Endothelial cell of hepatic sinusoid (primary cell): ENCODE measurements around the gene ITPKC.

Source experiments
- in situ Hi-C: cut with HindIII; loops from 2 replicates; pipeline ENCODE4 v1.10.0; 2017; ENCODE audit warnings: low sequenced_read_pairs

Gene ITPKC

DNA sequence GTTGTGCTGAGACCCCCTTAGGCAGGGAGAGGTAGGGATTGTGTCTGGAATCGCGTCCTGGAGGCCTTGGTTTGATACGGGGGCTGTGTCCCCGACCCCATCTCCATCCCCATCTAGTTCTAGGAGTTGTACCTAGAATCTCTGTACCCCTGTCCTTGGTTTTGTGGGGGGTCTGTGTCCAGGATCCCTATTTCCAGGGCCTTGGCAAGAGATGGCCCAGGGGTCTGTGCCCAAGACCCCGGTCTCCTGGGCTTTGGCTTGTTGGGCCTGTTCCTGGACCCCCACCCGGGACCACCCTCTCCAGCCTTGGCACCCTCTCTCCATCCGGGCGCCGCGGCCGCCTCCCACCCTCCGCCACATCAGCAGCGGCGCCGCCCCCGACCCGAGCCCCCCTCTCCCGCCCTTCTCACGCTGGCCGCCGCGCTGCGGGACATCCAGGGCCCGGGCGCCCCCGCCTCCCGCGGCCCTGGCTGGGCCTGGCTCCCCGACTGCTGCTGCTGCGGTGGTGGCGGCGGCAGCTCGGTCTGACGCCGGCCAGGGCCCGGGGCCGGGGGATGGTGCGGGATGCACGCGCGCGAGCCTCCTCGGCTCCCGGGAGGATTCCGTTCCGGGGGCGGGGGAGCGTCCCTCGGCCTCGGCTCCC, 26.7 kb upstream of the ITPKC start, which contains the start of gene NUMBL:
NUMBL (minus strand) TSS at position 602 of the 643 bp plus-strand sequence; CDS start at position 434, 168 bp downstream.
- in situ Hi-C loops = no loop called here

DNA sequence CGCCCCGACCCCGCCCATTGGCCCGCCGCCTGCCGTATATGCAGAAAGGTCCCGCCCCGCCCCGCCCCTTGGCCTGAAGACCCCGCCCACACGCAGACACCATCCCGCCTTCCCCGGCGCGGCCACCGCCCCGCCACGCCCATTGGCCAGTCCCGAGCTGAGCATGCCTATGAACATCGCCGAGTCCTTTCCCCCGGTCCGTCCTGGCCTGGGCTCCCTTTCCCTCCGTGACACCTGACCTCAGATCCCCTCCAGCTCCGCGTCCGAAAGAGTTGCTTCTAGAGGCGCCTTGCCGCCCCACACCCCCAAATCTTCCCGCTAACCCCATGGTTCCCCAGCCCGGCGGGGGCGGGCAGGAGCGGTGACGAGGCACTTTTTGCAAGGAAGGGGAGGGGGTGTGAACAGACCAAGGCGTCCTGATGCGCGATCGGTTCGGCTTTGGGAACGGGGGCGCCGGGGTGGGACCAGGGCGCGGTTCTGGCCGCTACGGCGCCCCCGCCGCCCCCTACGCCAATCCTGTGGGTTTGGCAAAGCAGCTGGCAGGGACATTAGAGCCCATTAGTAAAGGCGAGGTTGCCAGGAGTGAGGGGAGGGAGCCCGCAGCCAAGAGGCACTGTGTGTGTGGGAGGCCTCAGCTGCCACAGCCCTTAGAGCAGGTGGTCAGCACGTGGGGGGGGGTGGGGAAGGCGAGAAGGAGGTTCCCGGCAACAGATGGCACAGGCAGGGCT, 26.1 kb upstream of the ITPKC start:
- in situ Hi-C loops = no loop called here

DNA sequence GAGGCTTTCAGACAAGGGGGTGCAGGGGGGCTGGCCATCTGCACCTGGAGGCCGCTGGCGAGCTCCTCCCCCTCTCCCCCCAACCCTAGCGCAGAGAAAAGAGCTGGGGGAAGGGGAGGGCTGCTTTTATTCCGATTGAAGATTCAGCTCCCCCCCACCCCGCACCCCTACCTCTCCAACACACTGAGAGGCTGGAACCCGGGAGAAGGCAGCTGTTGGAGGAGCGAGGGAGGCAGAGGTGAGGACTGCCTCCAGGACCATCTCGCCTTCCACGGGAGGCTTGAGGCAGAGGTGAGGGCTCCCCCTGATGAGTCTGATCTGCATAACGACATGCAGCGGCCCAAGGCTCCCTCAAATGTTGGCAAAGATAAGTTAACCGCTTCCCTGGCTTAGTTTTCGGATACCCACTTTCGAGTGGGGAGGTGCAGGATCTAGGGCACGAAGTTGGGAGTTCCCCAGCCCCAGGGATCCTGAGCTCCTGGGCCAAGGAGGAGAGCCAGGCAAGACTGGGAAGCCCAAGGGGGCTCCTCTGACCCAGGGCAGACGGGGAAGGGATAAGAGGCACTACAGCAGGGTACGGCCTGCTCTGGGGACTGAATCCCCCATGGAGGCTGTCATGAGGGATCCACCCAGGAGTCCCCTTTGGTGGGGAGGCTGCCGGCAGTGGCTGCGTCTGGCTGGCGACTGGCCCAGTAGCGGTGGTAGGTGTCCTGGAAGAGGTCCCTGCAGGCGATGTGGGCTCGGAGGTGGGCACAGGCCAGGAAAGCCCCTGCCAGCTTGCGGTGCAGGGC, 25.3 kb upstream of the ITPKC start:
- in situ Hi-C loops = no loop called here

DNA sequence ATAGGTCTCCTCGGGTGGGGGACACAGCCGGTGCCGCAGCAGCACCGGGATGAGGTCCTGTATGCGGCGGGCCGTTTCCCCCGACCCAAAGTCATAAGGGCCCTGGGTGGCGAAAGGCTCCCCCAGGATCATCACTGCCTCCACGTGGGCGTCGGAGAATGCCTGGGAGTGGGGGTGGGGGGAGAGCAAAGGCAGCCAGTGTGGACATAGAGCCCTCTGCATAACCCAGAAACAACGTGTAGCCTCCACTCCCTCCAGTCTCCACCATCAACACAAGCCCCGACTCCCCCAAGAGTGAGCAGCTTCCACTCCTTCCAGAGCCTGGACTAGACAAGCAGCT, 24.7 kb upstream of the ITPKC start:
- in situ Hi-C loops = no loop called here

DNA sequence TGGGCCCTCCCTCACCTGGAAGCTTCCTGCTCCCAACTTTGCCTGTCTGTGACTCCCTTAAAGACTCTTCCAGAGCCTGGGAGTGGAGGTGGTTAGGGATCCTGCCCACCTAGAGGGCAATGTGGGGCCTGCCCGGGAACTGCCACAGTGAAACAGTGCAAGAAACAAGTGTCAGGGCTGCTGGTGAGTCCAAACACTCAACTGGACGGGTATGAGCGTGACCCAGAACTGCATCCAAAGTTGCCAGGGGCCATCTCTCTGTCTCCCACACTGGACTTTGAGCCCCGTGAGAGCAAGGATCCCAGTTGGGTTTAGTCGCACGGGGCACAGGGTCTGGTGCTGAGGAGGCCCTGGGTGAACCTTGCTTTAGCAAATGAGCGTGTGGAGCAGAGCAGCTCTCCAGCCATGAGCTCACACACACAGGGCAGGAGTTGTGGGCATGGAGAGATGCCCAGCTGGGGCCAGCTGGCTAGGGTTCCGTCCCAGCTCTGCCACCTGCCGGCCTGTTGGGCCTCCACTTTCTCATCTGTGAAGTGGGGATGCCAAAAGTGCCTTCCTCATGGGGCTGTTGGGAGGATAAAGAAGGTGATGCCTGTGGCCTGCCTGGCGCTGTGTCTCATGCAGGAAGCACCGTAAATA, 23.6 kb upstream of the ITPKC start:
- in situ Hi-C loops = no loop called here

DNA sequence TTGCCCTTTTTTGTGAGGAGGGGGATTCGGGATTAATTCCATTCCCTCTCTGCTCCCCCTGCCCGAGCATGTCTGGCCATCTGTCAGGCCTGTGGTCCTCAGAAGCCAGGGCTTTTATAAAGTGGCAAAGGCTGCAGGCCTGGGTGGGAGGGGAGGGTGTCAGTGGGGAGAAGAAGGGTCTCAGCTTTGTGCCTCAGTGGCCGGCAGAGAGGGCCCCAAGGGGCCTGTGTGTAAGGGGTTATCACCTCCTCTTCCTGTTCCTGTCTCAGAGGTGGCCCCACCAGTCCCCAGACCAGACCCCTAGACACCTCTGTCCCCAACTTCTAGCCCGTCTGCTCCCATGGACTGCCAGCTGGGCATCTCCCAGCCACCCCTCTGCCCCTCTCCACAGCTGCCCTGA, 23.0 kb upstream of the ITPKC start:
- in situ Hi-C loops = no loop called here

DNA sequence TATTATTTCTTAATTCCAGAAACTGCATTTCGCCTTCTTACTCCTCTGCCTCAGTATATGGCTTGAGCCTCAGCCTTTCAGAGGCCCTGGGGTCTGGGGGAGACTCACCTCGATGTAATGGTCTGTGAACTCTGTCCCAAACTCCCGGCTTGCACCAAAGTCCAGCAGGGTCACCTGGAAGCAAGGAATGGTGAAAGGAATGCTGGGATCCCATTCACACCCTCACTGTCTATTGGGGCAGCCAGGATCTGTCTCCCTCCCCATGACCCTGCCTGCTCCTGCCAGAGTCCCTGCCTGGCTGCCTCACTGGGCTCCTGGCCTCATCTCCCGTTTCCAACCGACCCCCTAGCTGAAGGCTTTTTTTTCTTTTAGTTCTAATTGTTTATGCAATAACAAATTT, 21.0 kb upstream of the ITPKC start:
- in situ Hi-C loops = no loop called here

DNA sequence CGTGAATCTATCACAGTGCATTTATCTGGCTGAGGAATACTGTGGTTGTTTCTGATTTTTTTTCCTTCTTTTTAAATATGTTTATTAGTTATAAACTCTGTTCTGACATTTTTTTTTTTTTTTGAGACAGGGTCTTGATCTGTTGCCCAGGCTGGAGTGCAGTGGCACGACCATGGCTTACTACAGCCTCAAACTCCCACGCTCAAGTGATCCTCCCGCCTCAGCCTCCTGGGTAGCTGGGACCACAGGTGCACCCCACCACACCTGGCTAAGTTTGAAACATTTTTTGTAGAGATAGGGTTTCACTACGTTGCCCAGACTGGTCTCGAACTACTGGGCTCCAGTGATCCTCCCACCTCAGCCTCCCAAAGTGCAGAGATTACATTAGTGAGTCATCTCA, 19.9 kb upstream of the ITPKC start:
- in situ Hi-C loops = no loop called here

DNA sequence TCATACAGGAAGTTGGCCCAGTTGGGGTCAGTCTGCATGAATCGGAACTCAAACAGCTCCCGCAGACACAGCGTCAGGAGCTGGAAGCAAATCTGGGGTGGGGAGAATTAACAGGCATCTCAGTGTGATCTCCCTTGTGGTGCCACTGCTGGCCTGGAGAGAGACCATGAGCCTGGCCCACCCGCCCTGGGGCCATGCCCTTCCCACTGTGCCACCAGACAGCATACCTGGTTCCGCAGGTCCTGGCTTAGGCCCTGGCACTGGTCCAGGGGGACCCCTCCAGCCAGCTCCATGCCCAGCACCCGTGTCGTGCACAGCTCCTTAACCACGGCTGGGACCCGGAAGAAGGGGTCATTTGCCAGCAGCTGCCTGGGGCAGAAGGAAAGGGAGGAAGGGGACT, 16.8 kb upstream of the ITPKC start:
- in situ Hi-C loops = no loop called here

DNA sequence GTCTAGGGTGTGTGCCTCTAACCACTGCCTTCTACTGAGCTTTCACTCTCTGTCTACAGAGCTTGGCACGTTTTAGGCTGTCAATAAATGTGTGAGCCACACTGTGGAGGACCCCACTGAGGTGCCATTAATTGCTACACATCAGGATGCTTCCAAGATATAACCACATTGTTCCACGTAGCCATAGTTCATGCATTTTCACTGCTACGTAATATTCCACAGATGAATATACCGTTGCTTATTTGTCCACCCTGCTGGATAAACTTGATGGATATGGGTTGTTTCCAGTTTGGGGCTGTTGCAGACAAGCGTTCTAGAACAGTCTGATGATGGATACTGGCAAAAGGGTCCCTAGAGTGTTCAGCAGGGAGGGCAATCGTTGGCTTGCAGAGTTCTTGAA, 15.2 kb upstream of the ITPKC start:
- in situ Hi-C loops = no loop called here

DNA sequence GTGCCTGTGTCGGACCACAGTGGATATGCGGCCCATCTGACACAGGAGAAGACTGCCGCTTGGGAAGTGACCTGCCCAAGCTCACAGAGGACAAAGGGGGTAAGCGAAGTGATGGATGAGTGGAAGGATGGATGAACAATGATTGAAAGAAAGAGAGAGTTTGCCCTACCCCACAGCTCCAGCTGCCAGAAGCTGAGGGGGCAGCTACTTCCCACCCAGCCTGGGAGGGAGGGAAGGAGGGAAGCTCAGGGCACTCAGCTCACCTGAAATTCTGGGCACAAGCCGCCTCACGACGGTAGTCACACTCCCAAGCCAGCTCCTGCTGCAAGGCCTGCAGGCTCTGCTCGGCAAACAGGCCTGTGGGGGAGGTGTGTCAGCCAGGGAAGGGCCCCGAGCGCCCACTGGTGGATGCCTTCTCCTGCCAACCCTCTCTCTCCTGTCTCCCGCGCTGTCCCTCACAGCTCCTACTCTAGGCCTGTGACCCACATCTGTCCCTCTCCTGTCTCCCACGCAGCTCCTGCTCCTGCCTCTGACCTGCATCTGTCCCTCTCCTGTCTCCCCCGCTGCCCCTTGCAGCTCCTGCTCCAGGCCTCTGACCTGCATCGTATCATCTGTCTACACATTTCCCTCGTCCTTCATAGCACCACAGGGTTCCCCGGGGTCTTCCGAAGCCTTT, 14.4 kb upstream of the ITPKC start:
- in situ Hi-C loops = no loop called here

DNA sequence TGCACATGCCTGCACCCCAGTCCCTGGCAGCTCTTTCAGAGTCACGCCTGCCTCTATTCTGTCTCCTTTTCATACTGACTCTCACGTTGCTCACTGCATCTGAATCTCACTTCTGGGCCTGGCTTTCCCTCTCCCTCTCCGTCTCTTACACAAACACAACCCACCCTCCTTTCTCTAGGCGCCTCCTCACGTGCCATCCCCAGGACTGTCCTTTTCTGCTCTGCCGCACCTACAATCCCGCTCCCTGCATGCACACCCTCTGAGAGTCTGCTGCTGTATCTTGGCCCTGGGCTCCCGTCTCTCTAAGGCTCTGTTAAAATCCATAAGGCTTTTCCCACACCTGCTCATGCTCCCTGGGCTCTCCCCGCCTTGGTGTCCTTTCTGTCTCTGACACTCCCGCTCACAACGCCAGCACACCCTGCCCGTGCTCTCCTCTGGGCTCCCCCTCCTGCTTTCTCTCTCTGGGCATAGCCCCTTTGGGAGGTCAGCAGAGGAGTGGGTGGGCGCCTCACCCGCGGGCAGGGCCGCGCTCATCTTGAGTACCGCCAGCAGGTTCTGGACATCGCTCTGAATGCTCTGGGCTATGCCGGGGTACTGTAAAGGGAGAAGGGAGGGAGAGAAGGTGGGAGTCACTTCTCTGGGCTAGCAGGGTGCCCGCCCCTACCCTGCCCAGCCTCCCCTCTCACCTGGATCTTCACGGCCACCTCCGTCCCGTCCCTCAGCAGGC, 13.7 kb upstream of the ITPKC start:
- in situ Hi-C loops = no loop called here

DNA sequence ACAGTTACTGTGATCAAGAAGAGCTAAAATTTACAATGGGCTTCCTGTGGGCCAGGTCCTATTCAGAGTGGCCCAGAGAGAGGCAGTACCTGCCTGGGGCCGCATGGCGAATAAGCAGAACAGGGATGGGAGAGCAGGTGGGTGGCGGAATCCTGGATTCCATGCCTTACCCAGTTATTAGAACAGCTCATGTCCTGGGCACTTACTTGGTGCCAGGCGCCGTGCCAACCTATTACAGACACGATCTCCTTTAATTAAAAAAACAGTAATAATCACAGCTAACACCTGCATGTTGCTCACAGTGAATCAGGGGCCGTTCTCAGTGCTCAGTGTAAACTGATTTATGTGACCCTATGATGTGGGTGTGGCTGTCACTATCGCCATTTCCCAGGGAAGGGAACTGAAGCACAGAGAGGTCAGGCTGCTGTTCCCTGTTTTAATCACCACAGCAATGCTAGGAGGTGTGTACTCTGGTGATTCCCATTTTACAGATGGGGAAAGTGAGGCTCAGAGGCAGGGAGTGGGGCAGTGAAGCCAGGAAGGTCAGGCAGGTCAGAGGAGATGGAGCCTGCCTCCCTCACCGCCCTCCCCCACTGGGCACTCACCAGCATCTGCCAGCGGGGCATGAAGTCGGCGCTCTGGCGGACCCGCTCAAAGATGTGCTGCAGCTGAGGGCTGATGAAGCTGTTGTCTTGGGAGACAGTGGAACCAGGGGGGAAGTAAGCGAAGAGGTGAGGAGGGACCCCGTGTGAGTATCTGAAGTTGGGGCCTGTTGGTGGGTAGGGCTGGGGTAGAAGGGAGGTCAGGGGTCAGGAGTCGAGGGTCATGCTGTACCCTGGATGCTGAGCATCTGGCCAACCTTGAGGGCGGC, 12.2 kb upstream of the ITPKC start:
- in situ Hi-C loops = no loop called here

DNA sequence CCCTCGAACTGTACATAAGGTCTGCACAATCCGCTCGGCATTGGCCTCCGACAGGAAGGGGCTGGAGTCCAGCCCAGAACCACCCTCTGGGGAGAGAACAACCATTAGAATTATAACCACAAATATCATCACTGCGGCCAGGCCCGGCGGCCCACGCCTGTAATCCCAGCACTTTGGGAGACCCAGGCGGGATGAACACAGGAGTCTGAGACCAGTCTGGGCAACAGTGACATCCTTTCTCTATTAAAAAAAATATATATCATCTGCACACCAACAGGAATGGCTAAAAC, 11.6 kb upstream of the ITPKC start:
- in situ Hi-C loops = no loop called here

DNA sequence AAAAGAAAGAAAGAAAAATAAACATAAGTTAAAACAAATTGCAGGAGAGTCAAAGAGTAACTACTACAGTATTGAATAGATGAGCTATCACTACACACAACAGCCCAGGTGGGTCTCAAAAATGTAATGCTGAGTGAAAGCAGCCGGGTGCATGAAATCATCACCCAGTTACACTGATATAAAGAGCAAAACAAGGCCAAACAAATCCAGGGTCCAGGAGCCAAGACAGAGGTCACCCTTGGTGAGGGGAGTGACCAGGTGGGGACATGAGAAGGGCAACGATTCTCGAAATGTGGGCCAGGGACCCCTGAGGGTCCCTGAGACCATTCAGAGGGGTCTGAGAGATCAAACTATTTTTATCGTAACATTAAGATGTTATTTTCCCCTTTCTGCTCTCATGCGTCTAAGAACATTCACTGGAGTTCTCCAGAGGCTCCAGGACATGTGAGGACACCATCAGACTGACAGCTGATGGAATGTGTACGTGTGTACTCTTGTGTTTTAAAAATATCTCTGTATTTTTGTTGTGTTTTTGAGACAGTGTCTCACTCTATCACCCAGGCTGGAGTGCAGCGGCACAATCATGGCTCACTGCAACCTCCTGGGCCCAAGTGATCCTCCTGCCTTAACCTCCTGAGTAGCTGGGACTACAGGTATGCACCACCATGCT, 10.8 kb upstream of the ITPKC start:
- in situ Hi-C loops = no loop called here

DNA sequence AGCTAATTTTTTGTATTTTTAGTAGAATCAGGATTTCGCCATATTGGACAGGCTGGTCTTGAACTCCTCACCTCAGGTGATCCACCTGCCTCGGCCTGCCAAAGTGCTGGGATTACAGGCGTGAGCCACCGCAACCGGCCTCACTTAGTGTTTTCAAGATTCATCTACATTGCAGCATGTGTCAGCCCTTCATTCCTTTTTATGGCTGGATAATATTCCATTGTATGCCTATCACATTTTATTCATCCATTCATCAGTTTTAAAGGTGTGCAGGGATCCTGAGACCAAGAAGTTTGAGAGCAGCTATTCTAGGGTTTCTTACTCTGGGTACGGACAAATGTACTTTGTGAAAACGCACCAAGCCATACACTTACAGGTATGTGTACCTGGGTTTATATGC, 9.3 kb upstream of the ITPKC start:
- in situ Hi-C loops = no loop called here

DNA sequence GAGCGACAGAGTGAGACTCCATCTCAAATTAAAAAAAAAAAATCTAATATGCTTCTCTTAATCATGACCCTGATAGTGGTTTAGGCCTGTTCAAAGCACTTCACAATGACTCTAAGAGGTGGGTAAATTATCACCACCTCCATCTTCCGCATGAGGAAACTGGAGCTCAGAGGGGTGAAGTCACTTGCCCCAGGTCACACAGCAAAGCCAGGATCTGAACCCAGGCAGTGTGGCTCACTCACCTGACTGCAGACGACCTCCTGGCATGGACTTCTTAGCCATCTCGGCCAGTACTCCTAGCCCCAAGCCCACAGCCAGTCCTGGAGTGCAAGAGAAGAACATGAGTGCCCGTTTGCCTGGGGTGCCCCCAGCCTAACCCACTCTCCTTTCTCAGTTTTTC, 7.1 kb upstream of the ITPKC start:
- in situ Hi-C loops = no loop called here

DNA sequence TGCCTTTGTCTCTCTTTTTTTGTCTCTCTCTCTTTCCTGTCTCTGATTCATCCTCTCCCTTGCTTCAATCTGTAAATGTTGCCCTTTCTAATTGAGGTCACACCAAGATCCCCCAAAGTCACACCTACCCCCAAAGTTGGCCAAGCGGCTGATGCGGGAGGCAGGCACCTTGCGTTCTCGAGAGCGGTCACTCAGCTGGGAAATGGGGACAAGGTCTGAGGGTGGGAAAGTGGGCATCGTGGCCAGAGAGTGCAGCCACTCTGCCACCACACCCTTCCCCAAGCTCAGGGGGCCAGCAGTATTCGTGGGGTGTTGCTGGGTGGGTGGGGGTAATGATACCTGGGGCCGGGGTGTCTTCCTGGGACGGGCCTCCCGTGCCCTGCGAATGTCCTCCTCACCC, 3.0 kb upstream of the ITPKC start:
- in situ Hi-C loops = no loop called here
